ENCODE measurements around the gene C3orf20. TPM values are rescaled to one million over a fixed set of nuclear protein-coding genes. Genes with fewer than 3 reads are reported as not detected.

The C3orf20 gene
- total RNA-seq, 1 donor = not detected

DNA sequence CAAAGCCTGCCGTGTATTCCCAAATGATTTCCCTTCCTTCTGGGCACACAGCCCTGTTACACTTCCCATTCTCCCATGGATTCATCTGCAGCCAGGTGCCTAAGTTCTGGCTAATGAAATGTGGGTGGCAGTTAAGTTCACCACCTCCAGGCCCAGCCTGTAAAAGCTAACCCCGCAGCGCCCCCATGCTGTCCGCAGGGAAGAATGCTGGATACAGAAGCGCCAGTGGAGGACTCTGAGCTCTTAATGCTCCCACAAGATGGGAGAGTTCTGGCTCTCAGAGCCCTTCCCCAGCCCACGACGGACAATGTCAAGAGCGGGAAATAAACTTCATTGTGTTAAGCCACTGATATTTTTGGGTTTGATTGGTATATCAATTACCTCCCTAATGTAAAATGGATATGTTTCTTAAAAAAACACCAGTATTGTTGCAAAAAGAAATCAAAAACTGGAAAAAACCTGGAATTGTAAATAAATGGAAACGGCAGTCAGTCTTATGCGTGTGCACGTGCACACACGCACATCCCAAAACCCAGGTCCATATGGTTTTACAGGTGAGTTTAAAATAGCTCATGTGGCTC is 106.1 kb downstream of the C3orf20 start:
- DNase-seq (ENCODE audit: low read depth) = peak; percentile 55
- no peak overlapping the region for H3K4me3 ChIP-seq (ENCODE audit: low read depth, low read length)
- TF ChIP-seq, protein P1, sequence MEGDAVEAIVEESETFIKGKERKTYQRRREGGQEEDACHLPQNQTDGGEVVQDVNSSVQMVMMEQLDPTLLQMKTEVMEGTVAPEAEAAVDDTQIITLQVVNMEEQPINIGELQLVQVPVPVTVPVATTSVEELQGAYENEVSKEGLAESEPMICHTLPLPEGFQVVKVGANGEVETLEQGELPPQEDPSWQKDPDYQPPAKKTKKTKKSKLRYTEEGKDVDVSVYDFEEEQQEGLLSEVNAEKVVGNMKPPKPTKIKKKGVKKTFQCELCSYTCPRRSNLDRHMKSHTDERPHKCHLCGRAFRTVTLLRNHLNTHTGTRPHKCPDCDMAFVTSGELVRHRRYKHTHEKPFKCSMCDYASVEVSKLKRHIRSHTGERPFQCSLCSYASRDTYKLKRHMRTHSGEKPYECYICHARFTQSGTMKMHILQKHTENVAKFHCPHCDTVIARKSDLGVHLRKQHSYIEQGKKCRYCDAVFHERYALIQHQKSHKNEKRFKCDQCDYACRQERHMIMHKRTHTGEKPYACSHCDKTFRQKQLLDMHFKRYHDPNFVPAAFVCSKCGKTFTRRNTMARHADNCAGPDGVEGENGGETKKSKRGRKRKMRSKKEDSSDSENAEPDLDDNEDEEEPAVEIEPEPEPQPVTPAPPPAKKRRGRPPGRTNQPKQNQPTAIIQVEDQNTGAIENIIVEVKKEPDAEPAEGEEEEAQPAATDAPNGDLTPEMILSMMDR (IDR thresholded peaks at IDR 0.05; ENCODE audit: insufficient read depth, low read length) = peak; percentile 69

DNA sequence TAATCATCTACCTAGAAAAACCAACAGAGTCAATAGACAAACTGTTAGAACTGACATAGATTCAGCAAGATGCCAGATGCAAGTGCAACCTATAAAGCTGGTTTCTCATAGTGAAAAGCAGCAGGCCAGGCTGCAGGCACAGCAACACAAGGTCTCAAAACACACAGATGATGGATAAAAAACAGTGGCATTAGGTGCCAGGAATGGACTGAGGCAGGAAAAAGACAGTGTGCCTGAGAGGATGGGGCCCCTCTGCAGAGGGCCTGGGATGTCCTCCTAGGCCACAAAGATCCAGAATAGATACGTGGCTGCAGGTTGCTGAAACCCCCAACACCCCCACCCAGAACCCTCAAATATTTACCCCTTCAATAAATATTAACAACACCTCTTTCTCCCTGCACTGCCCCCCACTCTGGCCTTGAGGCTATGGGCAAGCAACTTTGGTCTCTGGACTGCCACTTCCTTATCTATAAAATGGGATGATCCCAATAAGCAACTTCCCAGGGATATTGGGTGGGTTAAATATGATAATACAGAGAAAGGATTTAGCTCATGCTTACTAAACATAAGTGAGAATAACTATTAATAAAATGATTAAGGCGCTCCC is 108.6 kb downstream of the C3orf20 start:
- no peak for DNase-seq (ENCODE audit: low read depth)
- H3K4me3 ChIP-seq (ENCODE audit: low read depth, low read length) = no peak overlapping the region
- TF ChIP-seq, protein P1 (IDR thresholded peaks at IDR 0.05; ENCODE audit: insufficient read depth, low read length) = no peak

DNA sequence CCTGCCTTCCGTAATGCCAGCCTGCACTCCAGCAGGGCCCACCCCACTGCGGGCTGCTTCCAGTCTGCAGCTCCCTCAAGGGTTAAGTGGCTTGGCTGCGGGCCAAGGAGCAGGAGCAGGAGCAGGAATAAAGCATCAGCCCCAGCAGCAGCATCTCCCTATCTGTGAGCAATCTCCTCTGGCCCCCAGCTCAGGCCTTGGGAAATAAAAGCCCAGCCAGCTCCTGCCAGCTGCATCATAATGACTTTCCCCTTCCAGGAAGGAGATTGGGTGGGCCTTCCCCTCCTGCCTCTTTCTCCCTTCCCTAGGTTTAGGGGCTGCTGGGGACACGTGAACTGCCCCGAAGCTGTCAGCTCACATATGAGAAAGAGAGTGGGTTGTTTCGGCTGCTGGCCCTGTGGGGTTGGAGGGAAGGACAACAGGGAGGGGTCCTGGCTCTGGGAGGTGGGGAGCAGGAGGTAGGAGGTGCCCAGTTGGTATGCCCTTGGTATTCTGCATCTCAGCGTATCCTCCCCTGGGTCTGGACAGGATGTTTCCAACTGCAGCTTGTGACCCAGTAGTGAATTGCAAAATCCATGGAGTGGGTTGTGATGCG is 109.2 kb downstream of the C3orf20 start:
- DNase-seq (ENCODE audit: low read depth) = no peak
- H3K4me3 ChIP-seq (ENCODE audit: low read depth, low read length) = no peak overlapping the region
- TF ChIP-seq, protein P1 (IDR thresholded peaks at IDR 0.05; ENCODE audit: insufficient read depth, low read length) = no peak

DNA sequence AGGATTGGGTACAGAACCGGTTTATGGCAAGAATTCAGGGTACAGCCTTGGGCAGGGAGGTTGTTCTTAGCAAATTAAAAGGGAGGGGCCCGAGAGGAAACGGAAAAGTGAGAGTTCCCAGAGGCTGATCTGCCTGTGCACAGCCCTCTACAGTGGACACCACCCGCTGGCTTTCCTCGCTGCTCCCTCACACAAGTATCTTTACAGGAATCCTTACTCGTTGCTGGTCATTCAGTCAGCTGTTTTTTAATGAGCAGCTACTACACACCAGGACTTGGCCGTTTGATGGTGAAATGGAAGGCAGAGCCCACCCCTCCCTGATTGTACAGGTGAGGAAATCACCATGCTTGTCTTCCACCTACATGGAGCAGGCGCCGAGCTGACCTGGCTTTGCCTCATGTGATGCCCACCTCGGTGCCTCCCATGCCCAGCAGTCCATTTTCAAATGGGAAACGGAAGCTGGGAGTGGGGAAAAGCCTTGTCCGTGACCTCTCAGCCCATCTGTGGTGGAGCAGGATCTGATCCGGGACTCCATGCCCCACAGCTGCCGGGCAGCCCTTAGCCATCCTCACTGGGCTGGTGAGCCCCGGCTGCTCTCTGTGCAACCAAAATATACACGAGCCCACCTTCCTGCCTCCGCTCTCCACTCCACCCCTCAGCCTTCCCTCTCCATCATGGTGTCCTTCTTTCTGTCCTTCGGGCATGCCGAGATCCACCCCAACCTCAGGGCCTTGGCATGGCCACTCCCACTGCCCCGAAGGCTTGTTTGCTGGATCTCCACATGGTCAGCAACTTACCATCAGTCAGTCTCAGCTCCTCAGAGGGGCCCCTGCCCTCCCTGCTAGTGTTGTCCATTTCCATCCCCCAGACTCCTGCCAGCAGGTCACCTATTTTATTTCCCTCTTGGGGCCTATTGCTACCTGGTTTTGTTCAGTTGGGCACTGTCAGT is 110.5 kb downstream of the C3orf20 start:
- H3K4me3 ChIP-seq (ENCODE audit: low read depth, low read length) = no peak overlapping the region
- DNase-seq (ENCODE audit: low read depth) = no peak
- TF ChIP-seq, protein P1 (IDR thresholded peaks at IDR 0.05; ENCODE audit: insufficient read depth, low read length) = no peak

DNA sequence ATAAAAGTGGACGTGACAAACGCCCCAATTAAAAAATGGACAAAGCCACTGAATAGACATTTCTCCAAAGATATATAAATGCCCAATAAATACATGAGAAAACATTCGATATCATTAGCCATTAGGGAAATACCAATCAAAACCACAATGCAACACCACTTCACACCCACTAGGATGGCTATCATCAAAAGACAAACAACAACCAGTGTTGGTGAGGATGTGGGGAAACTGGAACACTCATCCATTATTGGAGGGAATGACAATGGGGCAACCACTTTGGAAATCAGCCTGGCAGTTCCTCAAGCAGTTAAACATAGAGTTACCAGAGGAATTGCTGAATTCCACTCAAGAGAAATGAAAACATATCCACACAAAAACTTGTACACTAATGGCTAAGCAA is 111.4 kb downstream of the C3orf20 start:
- DNase-seq (ENCODE audit: low read depth) = no peak
- TF ChIP-seq, protein P1 (IDR thresholded peaks at IDR 0.05; ENCODE audit: insufficient read depth, low read length) = no peak

DNA sequence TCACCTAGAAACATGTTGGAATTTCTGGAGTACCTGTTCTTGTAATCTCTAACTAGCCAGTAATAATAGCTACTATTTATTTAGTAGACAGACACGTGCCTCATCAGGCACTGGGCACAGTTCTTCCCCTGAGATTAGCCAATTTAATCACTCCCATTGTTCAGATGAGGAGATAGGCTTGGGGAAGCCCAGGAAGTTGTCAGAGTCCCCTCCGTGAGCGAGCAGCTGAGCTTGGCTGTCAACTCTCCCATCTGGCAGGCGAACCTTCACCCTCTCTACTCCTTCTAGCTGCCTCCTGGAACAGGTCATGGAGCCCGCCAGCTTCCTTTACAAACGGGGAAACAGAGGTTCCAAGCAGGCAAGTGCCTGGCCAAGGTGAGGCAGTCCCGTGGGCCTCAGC is 112.7 kb downstream of the C3orf20 start:
- no peak overlapping the region for H3K4me3 ChIP-seq (ENCODE audit: low read depth, low read length)
- TF ChIP-seq, protein P1 (IDR thresholded peaks at IDR 0.05; ENCODE audit: insufficient read depth, low read length) = no peak
- DNase-seq (ENCODE audit: low read depth) = no peak

More for the DNA sequence above, 111.4 kb downstream of the C3orf20 start:
- no peak overlapping the region for H3K4me3 ChIP-seq (ENCODE audit: low read depth, low read length)

Data from fibroblast of the aortic adventitia (primary cell).